Cortex of kidney (tissue), 1 donor: ENCODE data around the gene PRKD2.

Experiments
- DNase-seq: peaks from one replicate; lab custom pipeline; 2025; lab: John Stamatoyannopoulos, UW

PRKD2 gene

DNA sequence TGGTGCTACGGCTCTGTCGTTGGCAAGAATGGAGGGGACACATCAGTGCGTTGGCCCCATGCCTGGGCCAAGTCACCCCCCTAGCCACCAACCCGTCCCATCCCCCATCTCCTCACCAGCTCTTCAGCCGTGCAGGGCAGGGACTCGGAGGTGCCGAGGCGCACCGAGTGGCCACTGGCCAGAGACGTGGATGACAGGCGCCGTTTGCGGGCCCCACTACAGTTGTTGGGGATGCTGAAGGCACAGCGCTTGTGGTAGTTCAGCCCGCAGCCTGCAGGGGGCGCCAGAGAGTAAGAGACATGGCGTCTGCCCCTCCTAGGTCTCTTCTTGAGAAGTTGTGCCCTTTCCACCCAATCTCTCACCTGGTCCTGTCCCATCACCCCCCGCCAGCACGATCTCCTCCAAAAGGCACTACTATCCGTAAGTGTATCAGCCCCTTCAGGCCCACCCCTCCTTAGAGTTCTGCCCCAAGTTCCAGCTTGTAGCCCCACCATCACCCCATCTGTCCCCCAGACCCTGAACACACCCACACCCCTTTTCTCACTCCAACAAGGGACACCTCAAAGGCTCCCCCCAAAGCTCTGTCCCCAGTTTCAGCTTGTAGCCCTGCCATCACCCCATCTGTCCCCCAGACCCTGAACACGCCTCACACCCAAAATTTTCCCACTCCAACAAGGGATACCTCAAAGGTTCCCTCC, 12.4 kb downstream of the PRKD2 start:
- DNase-seq = no peak

DNA sequence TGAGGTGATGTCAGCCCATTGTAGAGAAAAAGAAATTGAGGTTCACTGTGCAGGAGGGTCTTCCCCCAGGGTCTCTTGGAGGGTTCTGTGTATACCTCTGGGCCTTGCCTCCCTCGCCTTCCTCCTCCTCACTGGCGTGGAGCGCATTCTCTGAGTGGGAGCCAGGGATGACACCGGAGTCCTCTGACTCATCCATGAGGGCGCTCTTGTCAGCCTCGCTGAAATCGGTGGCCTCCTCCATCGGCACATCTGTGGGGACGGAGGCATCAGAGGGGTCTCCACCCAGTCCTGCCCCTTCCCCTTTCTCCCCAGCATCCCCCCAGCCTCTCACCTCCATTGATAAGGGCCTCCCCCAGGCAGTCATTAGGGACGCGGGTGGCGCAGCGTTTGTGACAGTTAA, 16.2 kb downstream of the PRKD2 start:
- no peak for DNase-seq

DNA sequence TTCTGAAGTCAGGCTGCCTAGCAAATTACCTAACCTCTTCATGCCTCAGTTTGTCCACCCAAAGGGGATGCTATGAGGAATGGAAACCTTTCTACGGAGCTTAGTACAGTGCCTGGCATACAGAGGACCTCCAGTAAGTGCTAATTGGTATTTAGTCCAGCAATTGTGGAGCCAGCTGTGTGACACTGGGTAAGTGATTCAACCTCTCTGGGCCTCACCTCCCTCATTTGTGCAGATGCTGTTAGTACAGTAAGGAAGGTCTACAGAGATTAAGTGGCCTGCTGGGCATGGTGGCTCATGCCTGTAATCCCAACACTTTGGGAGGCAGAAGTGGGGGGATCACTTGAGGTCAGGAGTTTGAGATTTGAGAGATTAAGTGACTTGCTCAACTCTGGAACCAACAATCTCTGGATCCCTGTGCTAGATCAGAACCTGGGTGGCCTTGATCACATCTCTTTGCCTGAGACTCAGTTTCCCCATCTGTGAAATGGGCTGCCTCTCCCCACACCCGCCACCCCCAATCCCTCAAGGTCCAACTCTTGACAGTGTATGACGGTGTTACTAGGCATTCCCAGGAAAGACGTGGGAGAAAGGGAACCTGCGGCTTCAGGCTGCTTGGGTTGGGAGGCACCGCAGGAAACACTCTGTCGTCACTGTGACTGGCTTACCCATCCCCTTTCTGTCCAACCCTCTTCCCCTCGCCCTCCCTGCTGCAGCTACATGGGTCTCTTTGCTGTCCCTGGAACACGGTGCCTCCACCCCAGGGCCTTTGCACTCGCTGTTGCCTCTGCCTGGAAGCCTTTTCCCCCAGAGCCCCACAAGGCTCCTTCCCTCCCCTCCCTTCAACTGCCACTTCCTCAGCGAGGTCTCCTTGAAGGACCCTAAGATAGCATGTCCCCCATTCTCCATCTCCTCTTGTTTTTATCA, 18.3 kb downstream of the PRKD2 start:
- DNase-seq = no peak

DNA sequence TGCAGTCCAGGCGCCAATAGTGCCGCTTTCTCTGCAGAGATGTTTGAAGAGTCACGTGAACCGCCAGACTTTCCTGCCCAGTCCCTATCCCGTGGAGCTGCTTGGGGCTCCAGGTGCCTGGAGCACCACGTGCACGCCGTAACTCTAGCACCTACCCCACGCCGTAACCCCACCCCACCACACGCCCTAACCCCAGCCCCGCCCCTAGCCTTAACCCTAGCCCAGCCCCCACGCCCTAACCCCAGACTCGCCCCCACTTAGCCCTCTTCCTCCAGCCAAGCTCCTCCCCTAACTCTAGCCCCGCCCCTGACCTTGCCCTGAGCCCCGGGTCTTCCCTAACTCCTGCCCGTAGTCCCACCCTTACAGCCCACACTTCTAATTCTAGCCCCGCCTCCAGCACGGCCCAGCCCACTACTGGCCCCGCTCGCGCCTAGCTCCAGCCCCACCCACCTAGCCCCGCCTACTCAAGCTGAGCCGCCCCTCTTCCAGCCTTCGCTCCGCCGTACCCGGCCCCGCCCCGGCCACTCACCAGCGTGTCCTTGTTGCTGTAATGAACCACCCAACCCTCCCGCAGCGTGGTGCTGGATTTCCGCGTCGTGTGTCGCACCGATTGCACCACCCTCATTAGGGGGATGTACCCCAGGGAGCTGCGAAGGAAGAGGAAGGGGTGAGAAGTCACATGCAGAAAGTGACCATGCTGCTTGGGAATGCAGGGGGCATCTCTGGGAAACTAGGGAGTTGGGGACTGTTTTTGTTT, 19.5 kb downstream of the PRKD2 start:
- no peak for DNase-seq

DNA sequence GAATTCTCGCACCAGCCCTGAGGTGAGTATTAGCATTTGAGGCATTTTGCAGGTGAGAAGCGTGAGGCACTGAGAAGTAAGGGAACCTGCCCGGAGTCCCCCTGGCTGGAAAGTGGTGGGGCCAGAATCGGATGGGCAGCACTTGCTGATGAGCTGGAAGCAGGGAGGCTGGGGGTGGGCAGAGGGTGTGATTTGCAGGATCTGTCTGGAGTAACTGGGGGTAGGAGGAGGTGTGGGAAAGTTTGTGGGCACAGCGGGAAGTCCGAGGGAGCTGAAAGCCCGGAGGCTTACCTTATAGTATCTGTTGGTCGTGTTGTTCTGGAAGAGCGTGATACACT, 20.1 kb downstream of the PRKD2 start:
- no peak for DNase-seq

DNA sequence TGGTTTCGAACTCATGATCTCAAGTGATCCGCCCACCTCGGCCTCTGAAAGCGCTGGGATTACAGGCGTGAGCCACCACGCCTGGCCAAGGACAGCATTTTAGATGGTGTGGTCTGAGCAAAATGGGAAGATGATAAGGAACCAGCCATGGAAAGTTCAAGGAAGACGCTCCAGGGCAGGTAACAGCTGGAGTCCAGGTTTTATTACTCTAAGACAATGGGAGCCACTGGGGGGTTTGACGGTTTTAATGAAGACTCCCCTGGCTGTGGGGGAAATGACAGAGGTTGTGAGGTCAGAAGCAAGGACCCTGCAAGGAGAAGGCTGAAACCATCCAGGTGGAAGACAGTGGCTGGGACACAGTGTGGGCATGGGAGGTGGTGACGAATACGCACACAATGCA, 20.9 kb downstream of the PRKD2 start:
- DNase-seq = no peak

DNA sequence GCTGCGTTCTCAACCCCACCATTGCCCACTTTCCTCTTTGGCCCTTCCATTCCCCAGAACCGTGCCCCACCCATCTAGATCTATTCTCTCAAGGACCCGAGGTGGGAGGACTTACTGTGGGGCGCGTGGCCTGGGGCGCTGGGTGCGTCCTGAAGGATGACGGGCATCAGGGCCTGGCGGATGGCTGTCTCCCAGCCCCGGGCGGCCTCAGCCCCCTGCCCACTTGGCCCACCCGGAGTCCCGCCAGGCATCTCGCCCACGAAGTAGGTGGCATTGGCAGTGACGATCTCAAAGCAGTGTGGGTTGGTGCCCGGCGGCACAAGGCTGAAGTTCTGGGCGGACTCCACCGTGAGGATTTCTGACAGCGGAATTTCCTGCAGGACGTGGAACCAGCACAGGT, 23.2 kb downstream of the PRKD2 start:
- DNase-seq = no peak

DNA sequence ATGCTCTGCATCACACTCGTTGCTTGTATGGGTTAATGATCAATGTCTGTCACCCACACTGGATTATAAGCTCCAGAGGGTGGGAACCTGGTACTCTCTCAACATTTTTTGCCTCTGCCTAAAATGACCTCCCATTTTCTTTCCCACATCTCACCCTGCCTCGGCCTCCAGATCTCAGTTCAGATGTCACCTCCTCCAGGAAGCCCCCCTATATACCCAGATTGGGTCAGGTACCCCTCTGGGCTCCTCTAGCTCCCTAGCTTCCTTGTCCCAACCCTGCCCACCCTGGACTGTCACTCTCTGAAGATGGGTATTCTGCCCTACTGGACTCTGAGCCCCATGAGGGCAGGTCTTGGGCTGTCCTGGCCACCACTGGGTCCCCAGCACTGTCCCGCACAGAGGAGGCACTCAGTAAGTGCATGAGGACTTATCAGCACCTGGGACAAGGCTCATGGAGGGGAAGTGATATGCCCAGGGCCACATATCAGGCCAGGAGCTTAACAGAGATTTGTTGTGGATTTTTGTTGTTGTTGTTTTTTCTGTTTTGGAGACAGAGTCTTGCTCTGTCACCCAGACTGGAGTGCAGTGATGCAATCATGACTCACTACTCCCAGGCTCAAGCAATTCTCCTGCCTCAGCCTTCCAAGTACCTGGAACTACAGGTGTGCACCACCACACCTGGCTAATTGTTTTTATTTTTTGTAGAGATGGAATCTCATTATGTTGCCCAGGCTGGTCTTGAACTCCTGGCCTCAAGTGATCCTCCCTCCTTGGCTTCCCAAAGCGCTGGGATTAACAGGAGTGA, 23.8 kb downstream of the PRKD2 start:
- no peak for DNase-seq

DNA sequence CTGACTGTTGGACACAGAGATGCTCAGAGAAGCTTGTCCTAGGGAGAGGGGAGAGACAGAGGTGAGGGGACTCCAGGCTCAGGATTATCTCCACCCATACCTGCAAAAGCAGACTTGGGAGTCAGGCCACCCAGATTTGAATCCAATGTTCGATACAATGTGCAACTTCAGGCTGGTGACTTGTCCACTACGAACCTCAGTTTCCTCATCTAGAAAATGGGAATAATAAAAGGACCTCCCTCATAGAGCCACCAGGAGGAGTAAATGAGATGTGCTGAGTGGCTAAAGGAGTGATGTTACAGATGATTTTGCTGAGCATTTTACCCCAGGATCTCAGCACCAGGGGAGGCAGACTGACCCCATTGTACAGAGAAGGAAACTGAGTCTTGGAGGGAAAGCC, 25.0 kb downstream of the PRKD2 start:
- DNase-seq = no peak

DNA sequence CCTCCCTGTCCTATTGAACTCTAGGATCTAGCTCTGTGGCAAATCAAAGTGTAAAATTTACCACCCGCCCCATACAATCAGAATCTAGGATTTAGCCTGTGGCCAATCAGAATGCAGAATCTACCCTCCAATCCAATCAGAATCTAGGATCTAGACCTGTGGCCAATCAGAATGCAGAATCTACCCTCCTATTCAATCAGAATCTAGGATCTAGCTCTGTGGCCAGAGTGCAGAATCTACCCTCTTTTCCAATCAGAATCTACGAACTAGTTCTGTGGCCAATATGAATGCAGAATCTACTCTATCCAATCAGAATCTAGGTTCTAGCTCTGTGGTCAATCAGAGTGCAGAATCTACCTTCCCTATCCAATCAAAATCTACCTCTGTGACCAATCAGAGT, 25.8 kb downstream of the PRKD2 start:
- DNase-seq = no peak

DNA sequence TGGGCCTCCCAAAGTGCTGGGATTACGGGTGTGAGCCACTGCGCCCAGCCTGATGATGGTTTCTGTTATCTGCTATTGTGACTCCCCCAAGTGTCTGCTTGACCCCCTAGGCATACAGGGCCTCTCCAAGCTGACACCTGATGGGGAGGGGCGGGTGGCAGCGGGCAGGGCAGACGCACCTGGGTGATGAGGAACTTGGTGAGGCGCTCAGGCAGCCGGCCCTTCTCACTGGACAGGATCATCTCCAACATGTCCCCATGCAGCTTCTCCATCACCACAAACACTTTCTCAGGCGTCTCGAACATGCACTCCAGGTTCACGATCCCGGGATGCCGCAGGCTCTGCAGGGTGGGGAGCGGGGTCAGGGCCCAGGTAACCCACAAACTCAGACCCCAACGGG, 27.6 kb downstream of the PRKD2 start:
- DNase-seq = no peak

DNA sequence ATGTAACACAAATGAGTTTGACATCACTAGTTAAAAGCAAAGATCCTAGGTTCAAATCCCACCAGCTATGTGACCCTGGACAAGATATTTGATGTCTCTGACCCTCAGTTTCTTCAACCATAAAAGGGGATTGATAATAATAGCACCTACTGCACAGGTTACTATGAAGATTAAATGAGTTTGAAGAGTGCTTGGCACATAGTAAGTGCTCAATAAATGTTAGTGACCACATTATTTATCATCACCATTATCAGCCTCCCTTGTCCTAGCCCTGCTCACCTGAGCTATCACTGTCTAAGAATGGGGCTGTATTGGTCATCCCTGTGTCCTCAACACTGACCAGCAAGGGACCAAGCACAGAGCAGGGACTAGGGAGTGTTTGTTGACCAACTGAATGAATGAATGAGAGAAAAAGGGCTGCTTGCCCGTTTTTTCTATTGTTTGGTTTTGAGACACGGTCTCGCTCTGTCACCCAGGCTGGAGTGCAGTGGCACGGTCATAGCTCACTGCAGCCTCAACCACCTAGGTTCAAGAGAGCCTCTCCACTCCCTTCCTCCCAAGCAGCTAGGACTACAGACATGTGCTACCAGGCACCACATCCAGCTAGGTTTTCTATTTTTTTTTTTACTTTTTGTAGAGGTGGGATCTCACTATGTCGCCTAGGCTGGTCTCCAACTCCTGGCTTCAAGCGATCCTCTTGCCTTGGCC, 29.3 kb downstream of the PRKD2 start:
- no peak for DNase-seq

DNA sequence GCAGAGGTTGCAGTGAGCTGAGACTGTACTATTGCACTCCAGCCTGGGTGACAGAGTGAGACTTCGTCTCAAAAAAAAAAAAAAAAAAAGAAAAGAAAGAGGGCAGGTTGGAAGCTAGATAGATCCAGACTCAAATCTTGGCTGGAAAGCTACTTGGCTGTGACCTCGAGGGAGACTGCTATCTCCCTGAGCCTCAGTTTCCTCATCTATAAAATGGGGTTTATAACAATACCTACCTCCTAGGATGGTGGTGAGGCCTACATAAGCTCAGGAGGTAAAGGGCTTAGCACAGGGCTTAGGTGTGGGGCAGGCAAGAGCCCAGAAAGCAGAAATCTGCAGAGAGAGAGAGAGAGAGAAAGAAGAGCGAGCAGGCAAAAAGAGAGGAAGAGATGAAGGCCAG, 31.7 kb downstream of the PRKD2 start:
- no peak for DNase-seq

DNA sequence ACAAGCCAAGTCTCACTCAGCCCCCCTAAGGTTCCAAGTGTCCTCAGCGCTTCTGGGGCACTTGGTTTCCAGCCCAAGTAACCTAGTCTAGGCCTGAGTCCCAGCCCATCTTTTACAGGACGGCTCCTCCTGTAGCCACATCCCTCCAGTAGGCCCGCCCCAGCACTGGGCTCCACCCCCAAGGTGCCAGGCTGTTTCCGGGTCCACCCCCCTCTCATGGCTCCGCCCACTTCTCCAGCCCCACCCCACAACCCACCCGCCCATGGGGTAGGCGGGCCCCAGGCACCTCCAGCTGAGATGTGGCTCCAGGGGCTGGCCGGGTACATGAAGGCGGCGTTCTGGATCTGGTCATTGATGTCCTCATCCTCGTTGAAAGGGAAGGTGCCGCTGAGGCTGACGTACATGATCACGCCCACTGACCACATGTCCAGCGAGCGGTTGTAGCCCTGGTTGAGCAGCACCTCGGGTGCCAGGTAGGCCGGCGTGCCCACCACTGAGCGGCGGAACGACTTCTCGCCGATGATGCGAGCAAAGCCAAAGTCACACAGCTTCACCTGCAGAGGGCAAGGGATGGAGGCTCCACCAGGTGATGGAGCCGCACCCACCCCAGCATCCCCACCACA, 38.7 kb downstream of the PRKD2 start:
- DNase-seq = no peak

DNA sequence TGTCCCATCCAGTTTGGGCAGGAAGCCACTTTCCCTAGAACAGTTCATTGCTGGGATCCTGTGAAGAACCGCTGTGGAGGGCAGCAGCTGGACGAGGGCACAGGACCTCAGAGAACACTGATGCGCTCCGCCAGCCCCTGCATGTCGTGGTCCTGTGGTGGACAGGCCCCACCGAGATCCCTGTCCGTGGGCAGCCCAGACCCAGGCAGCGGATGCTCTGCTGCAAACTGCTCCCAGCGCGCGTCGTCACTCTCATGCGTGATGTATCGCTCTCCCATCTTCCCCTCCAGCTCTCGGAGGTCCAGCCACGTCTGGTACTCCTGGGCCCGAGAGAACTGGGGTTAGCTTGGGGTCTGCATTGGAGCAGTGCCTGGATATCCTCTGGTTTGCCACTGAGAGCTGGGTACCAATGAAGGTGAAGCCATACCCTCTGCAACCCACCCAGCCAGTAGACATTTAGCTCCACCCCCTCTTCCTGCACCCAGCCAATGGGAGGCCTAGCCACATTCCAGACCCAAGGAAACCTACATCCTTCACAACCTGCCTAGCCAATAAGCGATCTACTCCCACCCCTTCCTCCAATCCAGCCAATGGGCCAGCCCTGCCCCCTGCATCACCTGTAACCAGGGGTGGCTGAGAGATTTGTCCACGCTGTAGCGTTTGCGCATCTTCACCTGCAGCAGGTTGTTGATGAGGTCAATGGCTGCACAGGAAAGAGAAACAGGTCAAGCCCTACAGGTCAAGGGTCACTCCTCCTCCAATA, 42.3 kb downstream of the PRKD2 start:
- no peak for DNase-seq

DNA sequence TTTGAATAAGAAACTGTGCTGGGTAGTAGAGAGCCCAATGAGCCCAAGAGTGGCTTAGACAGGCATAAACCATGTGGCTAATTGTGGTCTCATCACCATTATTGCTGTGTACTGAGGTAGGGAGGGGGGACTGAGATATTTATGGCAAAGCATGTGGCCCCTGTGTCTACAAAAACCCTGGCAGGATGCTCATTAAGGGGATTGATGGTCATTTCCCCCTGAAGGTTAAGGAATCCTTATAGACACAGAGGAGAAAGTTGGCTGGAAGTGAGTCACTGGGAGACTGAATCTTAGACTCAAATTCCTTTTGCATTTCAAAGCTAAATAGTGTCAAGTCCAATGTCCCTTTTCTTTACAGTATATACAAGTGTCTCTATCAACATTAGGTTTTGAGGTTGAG, 46.1 kb downstream of the PRKD2 start:
- DNase-seq = no peak

DNA sequence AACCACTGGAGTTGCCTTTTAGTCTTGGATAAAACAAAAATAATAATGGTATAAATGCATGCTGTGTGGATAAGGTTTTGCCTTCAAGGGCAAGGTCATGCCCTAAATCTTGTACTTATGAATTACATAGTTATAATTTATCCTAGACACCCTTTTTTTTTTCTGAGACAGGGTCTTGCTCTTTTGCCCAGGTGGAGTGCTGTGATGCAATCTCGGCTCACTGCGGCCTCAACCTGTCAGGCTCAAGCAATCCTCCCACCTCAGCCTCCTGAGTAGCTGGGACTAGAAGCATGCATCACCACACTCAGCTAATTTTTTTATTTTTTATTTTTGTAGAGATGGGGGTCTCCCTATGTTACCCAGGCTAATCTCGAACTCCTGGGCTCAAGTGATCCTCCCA, 48.3 kb downstream of the PRKD2 start:
- DNase-seq = no peak

DNA sequence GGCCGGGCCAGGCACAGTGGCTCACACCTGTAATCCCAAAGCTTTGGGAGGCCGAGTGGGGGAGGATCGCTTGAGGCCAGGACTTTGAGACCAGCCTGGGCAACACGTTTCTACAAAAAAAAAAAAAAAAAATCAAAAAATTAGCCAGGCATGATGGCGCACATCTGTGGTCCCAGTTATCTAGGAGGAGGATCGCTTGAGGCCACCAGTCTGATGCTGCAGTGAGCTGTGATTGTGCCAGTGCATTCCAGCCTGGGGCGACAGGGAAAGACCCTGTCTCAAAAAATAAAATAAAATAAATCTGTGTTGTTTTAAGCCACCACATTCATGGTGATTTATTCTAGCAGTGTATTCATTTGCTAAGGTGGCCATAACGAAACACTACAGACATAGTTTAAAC, 51.8 kb downstream of the PRKD2 start:
- DNase-seq = no peak

DNA sequence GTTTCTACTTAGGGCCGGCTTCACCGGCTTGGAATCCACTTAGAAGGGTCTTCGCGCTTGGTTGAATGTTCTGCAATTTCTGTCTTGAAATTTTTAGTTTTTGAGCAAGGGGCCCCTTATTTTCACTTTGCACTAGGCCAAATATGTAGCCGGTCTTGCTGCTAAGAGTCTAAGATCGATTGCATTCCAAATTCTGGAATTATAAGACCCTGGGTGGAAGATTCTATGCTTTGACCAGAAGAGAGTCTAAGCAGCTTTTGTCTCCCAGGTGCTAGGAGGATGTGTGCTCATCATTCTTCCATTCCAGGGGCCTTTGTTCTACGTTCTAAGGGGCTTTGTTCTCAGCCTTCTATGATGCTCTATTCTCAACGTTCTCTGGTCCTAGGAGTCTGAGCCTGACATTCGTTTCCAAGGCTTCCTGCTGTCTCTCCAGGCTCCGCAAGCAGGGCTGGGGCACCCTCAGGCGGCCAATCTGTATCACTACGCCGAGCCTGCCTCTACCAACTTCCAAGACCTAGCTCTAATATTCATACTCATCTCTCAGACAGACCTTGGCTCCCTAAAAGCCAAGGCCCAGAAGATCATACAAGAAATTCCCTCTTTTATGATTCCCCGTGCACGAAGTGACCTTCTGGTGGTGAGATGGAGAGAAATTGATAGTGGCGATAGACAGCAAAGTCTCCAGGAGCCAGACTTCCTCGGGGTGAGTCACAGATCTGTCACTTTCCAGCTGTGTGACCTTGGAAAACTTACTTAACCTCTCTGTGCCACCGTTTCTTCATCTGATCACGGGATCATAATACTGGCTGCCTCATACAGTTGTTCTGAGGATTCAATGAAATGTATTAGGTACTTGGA, 55.0 kb downstream of the PRKD2 start:
- no peak for DNase-seq
